GM18508 (cell line): ENCODE measurements around the gene CTNNA3.

Experiments
- ATAC-seq: cut with Tn5 transposase; IDR thresholded peaks from one replicate; pipeline ENCODE4 v1.9.1; 2021; ENCODE audit warnings: moderate number of reproducible peaks; ENCODE audit not compliant: insufficient read depth, unreplicated experiment

The CTNNA3 gene

DNA sequence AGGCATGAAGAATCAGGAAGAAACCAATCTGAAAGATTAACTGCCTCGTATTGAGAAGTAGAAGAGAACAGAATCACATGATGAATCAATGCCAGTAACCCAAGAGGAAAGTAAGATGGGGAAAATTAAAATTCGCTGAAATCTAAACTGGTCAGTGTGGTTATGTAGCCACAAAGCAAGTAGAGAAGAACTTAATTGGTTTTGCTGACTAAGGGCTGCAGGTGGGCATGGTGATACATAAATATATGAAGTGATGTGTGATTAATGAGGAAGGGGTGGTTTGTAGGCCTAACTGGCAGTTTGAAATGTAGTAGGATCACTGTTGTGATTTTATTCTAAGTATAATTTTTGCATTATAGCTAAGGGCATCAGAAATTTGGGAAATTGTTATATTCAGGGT is 853.6 kb downstream of the CTNNA3 start:
- no peak for ATAC-seq

DNA sequence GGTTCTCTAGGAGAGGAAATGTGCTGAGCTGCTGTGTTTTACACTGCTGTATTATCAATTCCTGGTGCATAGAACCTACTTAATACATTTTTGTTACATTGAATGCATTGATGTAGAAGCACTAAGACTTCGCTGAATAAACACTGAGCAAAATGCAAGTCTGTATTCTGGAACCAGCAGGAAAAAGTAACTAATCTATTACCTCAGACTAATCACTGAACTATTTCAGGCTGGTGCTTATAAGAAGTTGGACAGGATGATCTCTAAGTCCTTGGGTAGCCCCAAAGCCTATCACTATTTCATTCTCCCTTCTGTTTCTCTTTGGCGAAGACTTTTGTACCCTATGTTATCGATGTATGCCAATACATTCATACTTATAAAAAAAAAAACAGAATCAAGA is 857.3 kb downstream of the CTNNA3 start:
- no peak for ATAC-seq

DNA sequence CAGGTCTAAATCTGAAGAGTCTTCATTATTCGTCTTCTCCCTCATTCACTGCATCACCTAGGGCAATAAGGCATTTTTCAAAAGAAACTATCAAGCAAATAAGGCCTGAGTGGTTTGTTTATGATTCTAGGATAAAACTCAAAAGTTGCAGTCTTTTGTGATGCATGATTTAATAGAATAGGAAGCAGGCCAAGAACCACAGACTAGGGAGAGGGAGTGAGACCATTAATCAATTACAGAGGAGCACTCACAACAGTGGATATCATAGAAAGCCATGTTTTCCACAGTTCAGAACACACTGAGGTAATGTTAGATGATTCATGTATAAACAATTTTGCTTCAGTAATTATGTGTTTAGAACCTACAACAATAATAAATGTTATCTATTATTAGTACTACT is 858.0 kb downstream of the CTNNA3 start:
- no peak for ATAC-seq

DNA sequence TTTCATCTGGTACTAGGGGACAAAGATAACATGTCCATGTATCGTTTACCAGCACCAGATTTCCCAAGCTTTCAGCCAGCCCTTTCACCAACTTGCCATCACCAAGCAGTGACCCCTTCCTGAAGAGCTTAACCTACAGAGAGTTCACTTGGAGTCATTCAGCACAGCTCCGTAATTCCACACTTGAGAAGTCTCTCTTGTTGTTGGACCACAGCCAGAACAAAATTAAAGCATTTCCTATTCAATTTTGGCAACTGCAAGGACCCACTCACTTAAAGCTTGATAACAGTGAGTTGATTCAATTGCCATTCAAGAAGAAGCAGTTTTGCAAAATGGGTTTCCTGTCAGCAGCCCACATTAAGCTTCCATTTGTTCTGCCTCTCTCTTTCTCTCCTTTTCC is 858.7 kb downstream of the CTNNA3 start:
- ATAC-seq = no peak

DNA sequence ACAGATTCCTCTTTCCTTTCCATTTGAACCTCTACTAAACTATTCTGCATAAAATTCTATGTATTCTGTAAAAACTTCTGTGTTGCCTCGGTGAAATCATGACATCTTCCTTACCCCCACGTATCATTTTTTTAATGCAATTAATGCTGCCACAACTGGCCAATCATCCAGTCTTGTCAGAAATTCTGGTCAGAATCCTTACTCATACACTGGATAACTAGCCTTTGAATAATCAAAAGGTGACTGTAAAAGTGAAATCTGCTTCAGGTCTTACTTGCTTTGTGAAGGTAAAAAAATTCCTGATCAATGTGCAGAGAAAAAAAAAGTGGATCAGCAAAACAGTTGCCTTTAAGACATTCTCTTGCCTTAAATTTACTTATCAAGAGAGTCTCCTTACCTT is 859.2 kb downstream of the CTNNA3 start:
- ATAC-seq = no peak

DNA sequence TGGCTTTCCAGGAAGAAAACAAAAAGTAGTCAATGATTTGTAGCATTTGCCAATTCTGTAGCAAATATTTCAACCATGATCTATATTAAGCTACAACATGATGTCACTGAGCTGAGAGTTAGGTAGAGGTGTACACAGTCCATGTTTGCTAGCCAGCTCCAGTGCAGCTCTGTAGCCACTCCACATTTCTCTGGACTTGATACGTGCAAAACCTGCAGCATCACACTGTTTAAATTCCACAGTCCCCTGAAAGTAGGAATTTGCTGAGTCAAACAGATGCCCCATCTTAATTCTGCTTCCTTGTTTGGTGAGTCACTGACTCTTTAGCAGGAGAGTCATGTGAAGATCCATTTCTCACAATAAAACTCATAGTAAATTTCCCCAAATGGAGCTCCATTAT is 859.9 kb downstream of the CTNNA3 start:
- peak; percentile 52 for ATAC-seq

DNA sequence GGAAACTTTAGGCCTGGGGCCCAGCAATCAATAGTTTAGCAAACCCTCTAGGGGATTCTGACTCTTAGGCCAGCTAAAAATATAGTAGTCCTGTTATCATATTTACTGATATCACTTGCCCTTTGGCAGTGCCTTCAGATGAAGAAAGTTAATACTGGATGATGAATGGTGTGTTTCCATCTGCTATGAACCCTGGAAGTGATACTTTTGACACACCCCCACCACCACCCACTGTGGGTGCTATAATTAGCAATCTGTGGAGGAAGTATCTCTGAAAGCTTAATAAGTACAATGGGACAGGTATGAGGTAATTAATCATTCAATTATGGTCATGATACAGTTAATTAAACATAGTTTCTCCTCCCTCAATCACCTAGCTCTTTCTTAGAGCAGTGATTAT is 860.6 kb downstream of the CTNNA3 start:
- ATAC-seq = peak; percentile 19

DNA sequence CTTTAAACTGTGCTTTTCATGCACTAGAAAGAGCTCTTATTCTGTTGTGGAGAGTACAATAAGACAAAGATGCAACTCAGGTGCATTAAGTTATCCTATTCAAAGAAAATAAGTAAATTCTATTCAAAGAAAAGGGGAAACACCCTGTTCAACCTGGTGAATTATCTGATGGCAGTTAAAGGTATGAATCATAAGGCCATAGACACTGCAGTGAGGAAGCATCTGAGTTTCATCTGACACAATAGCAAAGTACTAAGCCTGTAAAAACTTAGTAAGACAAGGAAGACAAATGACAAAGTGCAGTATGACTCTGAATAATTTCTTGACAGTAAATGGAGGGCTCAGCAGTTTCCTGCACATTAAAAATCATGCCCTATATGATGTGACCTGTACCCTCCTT is 861.2 kb downstream of the CTNNA3 start:
- no peak for ATAC-seq

DNA sequence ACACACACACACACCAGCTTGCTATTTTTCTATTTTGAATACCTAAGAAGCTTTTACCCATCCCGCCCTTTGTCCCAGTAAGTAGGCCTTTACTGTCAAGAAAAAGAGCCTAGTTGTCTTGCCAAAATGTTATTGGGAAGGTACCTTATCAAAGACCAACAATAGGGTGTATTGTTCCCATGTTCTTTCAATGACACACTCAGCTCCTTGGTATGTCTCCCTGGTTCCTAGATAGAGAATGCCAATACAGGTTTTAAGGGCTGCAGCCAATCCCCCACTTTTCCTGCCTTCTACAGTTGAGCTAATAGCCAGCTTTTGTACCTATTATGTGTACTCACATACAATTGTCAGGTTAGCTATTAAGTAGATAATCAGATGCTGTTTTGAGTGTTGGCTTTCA is 862.1 kb downstream of the CTNNA3 start:
- no peak for ATAC-seq

DNA sequence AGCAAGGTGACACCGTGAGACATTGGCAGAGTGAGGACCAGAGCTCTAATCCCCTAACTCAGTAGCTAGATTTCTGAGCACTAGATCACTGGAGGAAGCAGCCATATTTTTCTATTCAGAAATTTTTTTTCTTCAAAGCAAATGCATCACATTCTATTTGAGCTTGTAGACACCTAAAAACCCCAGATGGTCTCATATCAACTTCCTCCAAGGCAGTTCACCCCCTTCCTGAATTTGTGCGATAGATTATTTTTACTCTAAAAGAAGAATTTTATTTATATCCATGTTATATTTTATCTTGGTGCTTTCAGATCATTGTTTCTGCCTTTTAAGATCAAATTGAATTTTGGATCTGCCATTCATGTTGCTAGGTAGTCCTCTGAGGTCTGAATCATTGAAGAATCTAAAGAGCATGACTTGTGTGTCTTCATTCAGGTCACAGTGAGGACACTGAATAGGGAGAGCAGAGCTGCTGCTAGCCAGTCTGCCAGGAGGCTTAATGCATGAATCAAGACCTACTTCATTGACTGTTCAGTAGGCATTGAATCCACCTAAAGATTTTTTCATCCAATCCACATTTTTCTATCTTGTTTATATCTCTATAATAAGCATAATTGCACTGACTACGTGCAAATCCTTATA is 863.1 kb downstream of the CTNNA3 start:
- ATAC-seq = no peak

DNA sequence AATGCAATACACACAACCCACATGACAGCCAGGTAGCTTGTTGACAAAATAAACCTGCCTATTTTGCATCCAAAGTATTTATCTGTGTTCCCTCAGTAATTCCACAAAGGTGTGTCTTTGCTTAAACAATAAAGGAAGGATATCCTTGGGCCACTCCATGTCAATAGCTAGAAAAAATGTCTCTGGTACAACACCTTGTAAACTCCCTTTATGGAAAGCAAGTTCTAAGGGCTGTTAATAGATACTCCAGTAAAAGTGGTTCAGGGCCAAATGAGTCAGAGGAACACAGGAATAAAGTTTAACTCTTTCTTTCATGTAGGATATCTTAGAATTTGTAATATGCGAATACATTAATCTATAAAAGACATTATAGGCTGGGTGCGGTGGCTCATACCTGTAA is 867.0 kb downstream of the CTNNA3 start:
- no peak for ATAC-seq

DNA sequence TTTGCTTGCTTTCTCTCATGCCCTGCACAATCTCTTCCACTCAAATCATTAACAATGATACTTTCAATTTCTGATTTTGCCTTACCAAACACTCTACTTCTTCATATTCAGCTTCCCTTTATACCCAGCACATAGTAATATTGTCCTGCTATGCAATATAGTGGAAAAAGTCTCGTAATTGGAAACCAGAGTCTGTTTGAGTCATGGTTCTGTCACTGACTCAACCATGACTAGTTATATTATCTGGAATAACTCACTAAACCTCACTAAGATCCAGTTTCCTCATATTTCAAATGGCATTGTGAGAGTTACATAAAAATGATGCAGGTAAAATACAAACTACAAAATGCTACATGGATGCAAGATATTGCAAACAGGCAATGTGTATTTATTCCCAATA is 868.6 kb downstream of the CTNNA3 start:
- no peak for ATAC-seq

DNA sequence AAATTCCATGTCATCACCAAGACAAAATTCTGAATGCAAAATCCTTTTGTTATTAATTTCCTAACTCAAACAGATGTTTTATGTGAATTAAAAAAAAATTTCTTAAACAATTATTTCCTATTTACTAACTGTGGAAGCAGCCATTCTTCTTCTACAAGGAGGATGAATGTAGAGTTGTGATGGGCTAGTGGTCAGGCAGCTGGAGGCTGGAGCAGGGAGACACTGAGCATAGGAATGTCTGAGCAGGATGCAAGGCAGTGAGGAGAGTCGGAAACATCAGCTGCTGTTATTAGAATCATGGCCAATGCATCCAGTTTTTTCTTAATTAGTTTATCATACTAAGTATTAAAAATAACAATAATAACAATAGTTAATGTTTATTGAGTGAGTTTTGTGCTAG is 872.7 kb downstream of the CTNNA3 start:
- ATAC-seq = no peak

DNA sequence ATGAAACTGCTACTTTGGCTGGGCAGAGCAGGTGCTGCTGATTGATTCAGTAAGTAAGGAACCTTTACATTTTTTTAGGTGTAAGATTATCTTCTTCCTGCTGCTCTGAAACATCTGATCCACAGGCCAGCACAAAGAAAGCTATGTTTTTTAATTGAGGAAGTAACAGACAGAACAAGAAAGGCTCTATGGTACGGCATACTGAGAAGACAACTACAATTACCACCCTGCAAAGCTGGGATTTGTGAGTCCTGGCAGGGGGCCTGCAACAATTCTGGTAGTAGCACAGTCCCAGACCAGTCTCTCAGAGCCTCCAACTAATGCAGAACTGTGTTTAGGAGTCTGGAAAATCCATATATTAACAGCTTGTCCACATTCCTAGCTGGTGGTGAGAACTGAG is 873.2 kb downstream of the CTNNA3 start:
- no peak for ATAC-seq

DNA sequence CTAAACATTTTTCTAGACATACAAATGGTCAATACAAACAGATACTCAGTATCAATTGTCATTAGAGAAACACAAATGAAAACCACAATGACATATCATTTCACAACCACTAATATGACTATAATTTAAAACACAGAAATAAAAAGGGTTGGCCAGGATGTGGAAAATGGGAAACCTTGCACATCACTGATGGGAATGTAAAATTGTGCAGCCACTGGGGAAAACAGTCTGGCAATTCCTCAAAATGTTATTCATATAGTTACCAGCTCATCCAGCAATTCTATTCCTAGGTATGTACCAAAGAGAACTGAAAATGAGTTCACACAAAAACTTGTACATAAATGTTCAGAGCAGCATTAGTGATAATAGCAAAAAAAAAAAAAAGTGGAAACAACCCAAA is 876.3 kb downstream of the CTNNA3 start:
- ATAC-seq = no peak

DNA sequence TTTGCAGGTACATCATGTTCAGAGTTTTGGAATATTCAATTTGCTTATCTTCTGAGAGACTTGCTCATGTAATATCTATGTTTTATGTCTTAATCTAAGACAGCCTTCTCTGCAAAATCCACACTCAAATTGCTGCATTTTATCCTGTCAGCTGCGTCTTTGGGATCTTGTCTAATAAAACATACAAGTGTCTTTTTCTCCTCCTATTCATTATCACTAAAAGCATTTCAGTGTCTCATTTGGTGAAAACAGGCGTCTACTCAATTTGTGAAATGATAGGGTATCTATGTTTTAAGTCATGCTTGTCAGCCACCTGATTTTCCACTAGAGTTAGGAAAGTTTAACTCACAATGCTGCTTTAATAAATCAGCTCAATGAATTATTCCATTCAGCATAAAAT is 882.9 kb downstream of the CTNNA3 start:
- ATAC-seq = no peak

DNA sequence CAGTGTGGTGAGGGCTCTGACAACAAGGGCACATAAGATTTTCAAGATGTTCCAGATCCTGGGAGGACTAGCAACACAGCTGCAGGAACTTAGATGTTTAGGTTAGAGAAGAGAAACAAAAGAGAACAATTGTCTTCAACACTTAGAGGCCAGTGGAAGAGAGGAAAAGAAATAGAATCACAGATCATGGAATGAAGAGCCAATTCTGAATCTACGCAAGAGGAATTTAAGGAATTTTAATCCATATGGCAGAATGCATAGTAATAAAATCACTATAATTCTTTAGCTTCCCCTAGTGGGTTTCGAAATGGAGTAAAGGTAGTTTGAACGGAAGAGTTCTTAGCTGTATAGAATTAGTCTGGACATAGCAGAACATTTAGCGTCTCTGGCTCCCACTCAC is 884.8 kb downstream of the CTNNA3 start:
- no peak for ATAC-seq

DNA sequence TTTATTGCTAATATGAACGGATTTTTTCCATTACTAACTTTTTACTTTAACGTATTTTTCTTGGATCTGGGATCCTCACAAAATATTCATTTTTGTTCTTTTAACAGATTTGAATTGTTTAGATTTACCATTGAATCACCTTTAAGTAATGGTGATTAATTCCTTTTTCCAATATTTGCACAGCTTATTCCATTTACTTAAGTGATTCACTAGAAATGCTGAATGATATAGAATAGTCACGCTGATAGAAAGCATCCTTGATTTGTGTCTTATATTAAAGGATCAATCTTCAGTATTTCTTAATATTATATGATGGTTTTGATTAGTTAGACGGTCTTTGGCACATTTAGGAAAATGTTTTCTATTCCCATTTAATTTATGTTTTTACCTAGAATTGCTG is 886.6 kb downstream of the CTNNA3 start:
- no peak for ATAC-seq

DNA sequence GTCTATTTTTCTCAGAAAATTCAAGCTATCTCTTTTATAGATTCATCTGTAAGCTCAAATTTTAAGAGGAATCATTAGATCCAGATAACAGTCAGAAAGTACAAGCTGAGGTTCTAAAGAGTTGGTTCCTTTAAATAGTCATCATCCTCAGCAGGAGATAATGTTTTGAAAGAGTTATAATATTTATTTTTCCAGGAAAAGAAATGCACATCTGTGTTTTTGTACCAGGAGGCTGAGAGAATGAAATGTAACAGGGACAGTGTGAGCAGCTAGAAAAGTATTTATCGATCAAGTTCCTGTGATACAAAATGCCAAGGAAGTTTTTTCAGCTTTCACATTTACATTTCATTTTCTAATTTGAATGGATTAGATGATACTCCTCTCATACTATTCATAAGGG is 890.4 kb downstream of the CTNNA3 start:
- ATAC-seq = no peak

DNA sequence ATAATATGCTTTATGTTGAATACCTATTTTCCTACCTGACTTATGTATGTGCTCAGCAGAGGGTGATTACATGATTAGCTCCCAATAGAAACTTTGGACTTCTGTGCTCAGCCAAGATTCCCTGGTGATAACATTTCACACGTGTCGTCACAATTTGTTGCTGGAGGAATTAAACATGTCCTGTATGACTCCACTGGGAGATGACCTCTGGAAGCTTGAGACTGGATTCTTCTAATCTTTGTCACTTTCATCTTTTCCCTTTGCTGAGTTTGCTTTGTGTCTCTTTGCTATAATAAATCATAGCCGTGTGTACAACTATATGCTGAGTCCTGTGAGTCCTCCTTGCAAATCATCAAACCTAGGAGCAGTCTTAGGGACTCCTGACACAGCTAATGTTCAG is 891.0 kb downstream of the CTNNA3 start:
- no peak for ATAC-seq

DNA sequence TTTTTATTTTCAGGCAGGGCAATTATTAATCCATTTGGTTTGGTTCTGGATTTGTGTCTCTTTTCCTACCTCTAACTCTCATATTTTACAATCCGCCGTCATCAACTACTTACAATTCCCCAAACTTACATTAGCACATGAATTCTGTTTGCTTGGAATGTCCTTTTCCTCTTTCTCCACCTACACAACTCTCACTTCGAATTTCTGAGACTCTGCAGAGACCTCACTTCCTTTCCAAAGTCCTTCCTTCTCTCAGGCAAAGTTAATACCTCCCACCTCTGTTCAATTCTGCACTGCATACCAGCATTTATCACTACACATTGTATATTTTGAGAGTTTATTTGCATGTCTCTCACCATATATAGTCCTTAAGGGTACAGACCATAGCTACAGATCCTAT is 892.8 kb downstream of the CTNNA3 start:
- no peak for ATAC-seq

DNA sequence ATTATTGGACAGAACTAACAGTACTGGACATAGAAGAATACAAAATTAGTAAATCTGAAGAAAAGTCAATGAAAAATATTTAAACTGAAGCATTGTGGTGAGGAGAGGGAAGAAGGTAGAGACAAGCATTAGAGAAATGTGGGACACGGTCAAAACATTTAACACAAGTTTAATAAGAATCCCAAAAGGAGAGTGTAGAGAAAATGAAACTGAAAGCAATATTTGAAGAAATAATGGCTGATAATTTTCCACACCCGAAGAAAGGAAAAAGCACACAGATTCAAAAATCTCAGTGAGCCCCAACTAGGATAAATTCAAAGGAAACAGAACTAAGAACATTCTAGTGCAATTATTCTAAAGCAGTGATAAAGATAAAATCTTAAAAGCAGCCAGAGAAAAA is 896.5 kb downstream of the CTNNA3 start:
- ATAC-seq = no peak

DNA sequence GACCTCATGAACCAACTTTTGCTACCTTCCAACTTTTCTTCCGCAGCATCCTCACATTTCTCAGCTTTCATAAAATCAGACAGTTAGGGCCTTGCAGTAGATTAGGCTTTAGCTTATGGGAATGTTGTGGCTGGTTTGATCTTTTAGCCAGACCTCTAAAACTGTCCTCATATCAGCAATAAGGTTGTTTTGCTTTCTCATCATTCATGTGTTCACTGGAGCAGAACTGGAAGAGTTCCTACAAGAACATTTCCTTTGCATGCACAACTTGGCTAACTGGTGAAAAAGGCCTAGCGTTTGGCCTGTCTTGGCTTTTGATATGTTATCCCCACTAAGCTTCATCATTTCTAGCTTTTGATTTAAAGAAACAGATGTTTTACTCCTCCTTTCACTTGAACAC is 900.1 kb downstream of the CTNNA3 start:
- no peak for ATAC-seq
